Measurements from ENCODE around the gene AFAP1. TPM values are rescaled to one million over a fixed set of nuclear protein-coding genes. Genes with fewer than 3 reads are reported as not detected.

Gene AFAP1
- total RNA-seq, 1 experiment from 2014 or later = 3.9 TPM

- in situ Hi-C loops (cut with HindIII; ENCODE audit: low sequenced_read_pairs) = no loop called here
- DNase-seq (ENCODE audit: low spot score) = no peak
These were observed 121.7 kb downstream of the AFAP1 start for GRCh38 chr4:7817877-7818398.

- in situ Hi-C loops (cut with HindIII; ENCODE audit: low sequenced_read_pairs) = no loop called here
- DNase-seq (ENCODE audit: low spot score) = no peak
These were observed 122.9 kb downstream of the AFAP1 start for GRCh38 chr4:7816771-7817170.

GRCh38 chr4:7815981-7816380 is 123.7 kb downstream of the AFAP1 start:
- in situ Hi-C loops (cut with HindIII; ENCODE audit: low sequenced_read_pairs) = no loop called here
- DNase-seq (ENCODE audit: low spot score) = no peak

- in situ Hi-C loops (cut with HindIII; ENCODE audit: low sequenced_read_pairs) = no loop called here
- no peak for DNase-seq (ENCODE audit: low spot score)
These were observed 124.1 kb downstream of the AFAP1 start for GRCh38 chr4:7815562-7815961.

- in situ Hi-C loops (cut with HindIII; ENCODE audit: low sequenced_read_pairs) = no loop called here
- no peak for DNase-seq (ENCODE audit: low spot score)
These were observed 125.2 kb downstream of the AFAP1 start for GRCh38 chr4:7814451-7814850.

GRCh38 chr4:7813674-7814073 is 126.0 kb downstream of the AFAP1 start:
- DNase-seq (ENCODE audit: low spot score) = no peak
- in situ Hi-C loops (cut with HindIII; ENCODE audit: low sequenced_read_pairs) = no loop called here

GRCh38 chr4:7812921-7813320 is 126.7 kb downstream of the AFAP1 start:
- in situ Hi-C loops (cut with HindIII; ENCODE audit: low sequenced_read_pairs) = no loop called here
- DNase-seq (ENCODE audit: low spot score) = no peak

GRCh38 chr4:7812231-7812857 is 127.3 kb downstream of the AFAP1 start:
- no peak for DNase-seq (ENCODE audit: low spot score)
- in situ Hi-C loops (cut with HindIII; ENCODE audit: low sequenced_read_pairs) = no loop called here

- DNase-seq (ENCODE audit: low spot score) = no peak
- in situ Hi-C loops (cut with HindIII; ENCODE audit: low sequenced_read_pairs) = no loop called here
These were observed 128.0 kb downstream of the AFAP1 start for GRCh38 chr4:7811536-7812191.

- in situ Hi-C loops (cut with HindIII; ENCODE audit: low sequenced_read_pairs) = no loop called here
- no peak for DNase-seq (ENCODE audit: low spot score)
These were observed 128.7 kb downstream of the AFAP1 start for GRCh38 chr4:7810783-7811535.

GRCh38 chr4:7808752-7809151 is 130.9 kb downstream of the AFAP1 start:
- in situ Hi-C loops (cut with HindIII; ENCODE audit: low sequenced_read_pairs) = no loop called here
- no peak for DNase-seq (ENCODE audit: low spot score)

- in situ Hi-C loops (cut with HindIII; ENCODE audit: low sequenced_read_pairs) = no loop called here
- DNase-seq (ENCODE audit: low spot score) = no peak
These were observed 131.5 kb downstream of the AFAP1 start for GRCh38 chr4:7808181-7808580.

GRCh38 chr4:7807351-7807921 is 132.2 kb downstream of the AFAP1 start:
- in situ Hi-C loops (cut with HindIII; ENCODE audit: low sequenced_read_pairs) = no loop called here
- DNase-seq (ENCODE audit: low spot score) = no peak

GRCh38 chr4:7806338-7807090 is 133.1 kb downstream of the AFAP1 start:
- DNase-seq (ENCODE audit: low spot score) = peak; percentile 24
- in situ Hi-C loops (cut with HindIII; ENCODE audit: low sequenced_read_pairs) = no loop called here

GRCh38 chr4:7805533-7806337 is 133.9 kb downstream of the AFAP1 start:
- no peak for DNase-seq (ENCODE audit: low spot score)
- in situ Hi-C loops (cut with HindIII; ENCODE audit: low sequenced_read_pairs) = no loop called here

GRCh38 chr4:7804756-7805385 is 134.8 kb downstream of the AFAP1 start:
- in situ Hi-C loops (cut with HindIII; ENCODE audit: low sequenced_read_pairs) = no loop called here
- DNase-seq (ENCODE audit: low spot score) = no peak

- peak; percentile 81 for DNase-seq (ENCODE audit: low spot score)
- in situ Hi-C loops (cut with HindIII; ENCODE audit: low sequenced_read_pairs) = no loop called here
These were observed 135.5 kb downstream of the AFAP1 start for GRCh38 chr4:7803992-7804755.

Data from G401 (cell line).